Activated T-helper 1 cell treated with anti-CD3 and anti-CD28 coated beads, Interleukin-12 subunit alpha, Interleukin-12 subunit beta, Interleukin-2, Interleukin-4 antibody, amounts not matched to agents 30 ng/mL and 10 ng/mL and 1 ng/mL, durations not matched to agents 14 hours and 24 hours and 36 hours (primary cell): Measurements from ENCODE around the gene PLAC1. TPM values are rescaled to one million over a fixed set of nuclear protein-coding genes. Genes with fewer than 3 reads are reported as not detected.

ENCODE experiments used
- DNase-seq: peaks from one replicate; pipeline ENCODE4 v3.0.0; 2021; ENCODE audit warnings: low spot score
- H3K27ac Mint-ChIP-seq: one replicate; pipeline ENCODE4 v1.8.0; 2021; ENCODE audit warnings: mild to moderate bottlenecking, mixed read lengths
- H3K27me3 Mint-ChIP-seq: one replicate; pipeline ENCODE4 v1.8.0; 2022; ENCODE audit warnings: mild to moderate bottlenecking, moderate library complexity, mixed read lengths; ENCODE audit not compliant: insufficient read depth
- H3K36me3 Mint-ChIP-seq: one replicate; pipeline ENCODE4 v1.8.0; 2021; ENCODE audit warnings: low read depth, mixed read lengths
- H3K4me1 Mint-ChIP-seq: one replicate; pipeline ENCODE4 v1.8.0; 2021; ENCODE audit warnings: low read depth, mixed read lengths
- H3K4me3 Mint-ChIP-seq: one replicate; pipeline ENCODE4 v1.8.0; 2021; ENCODE audit warnings: mild to moderate bottlenecking, moderate library complexity, mixed read lengths
- H3K9me3 Mint-ChIP-seq: one replicate; pipeline ENCODE4 v1.8.0; 2021; ENCODE audit warnings: mixed read lengths
- intact Hi-C: fragments of 100-400 bp; cut with micrococcal nuclease; formaldehyde crosslinking; loops from one replicate; pipeline ENCODE4 v1.15.1; 2024
- total RNA-seq: library from RNA; stranded (reverse); gene quantifications from 2 replicates; pipeline ENCODE4 v1.2.3, GENCODE V29; 2022

The PLAC1 gene
- not detected in 2 replicates for total RNA-seq

GRCh38 chrX:134658002-134658759 lies at the start of gene PLAC1:
Gene PLAC1 (minus strand): TSS chrX:134658471. CDS start chrX:134566682, 91,789 bp downstream.
- no peak for DNase-seq
- Mint-ChIP-seq H3K27me3 (peaks cover 7% of the 10 kb centered on the region), H3K36me3 (no peaks in the 10 kb centered on the region), H3K27ac (no peak within 1 kb of the TSS), H3K9me3 (no peaks in the 10 kb centered on the region), H3K4me1 (no peaks in the 10 kb centered on the region), H3K4me3 (no peak within 1 kb of the TSS)
- intact Hi-C loops = no loop called here

- no peak for DNase-seq
- no peaks in the 10 kb centered on the region for H3K4me1 Mint-ChIP-seq
- no peaks in the 10 kb centered on the region for H3K36me3 Mint-ChIP-seq
- H3K27me3 Mint-ChIP-seq = peaks cover 2% of the 10 kb centered on the region
- H3K4me3 Mint-ChIP-seq = no peak overlapping the region
- no peaks in the 10 kb centered on the region for H3K9me3 Mint-ChIP-seq
- intact Hi-C loops = no loop called here
- H3K27ac Mint-ChIP-seq = no peak overlapping the region
Measured at GRCh38 chrX:134706138-134706537, 47.9 kb upstream of the PLAC1 start.

GRCh38 chrX:134695999-134696398 lies 37.7 kb upstream of the PLAC1 start:
- H3K27me3 Mint-ChIP-seq = peaks cover 2% of the 10 kb centered on the region
- H3K9me3 Mint-ChIP-seq = no peaks in the 10 kb centered on the region
- DNase-seq = no peak
- H3K27ac Mint-ChIP-seq = no peak overlapping the region
- H3K4me3 Mint-ChIP-seq = no peak overlapping the region
- intact Hi-C loops = no loop called here
- H3K4me1 Mint-ChIP-seq = no peaks in the 10 kb centered on the region
- no peaks in the 10 kb centered on the region for H3K36me3 Mint-ChIP-seq

DNA sequence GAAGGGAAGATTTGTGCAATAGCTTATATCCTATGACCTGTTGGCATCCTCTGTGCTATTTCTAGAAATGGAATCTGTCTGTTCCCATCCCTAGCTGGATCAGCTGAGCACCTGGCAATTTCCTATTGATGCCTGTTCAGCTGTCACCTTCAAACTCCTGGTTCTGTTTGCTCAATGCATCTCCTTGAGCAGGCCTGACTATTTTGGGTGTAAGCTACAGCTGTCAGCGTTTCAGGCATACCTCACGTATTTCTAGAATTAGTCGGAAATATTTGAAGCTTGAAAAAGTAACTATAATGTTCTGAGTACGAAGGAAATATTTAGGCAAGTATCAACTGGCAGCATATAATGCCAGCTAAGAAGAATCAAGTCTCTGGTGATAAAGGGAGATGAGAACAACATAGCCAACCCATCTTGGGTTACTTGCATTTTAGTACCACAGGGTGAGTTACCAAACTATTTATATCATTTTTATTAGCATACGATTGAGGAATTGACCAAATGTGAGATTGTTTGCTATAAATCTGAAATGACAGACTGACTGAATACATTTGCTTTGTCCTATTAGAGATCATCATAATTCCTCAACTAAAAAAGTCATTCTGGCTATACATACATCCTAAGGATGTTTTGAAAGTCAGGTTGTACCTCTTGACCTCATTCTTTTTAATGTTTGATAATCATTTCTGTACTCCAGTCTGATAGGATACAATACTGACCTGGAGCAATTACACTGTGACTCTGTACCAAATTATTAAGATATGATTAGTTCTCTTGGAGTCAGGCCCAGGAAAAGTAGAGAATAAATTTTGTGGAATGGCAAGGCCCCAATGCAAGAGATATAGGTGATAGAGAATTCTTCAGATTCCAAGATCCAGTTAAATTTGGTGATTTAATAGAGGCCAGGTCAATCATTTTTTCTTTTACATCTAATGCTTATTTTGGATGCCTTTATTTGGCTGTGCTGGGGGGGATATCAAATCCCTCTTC lies 36.4 kb upstream of the PLAC1 start:
- no peak overlapping the region for H3K27ac Mint-ChIP-seq
- no peak overlapping the region for H3K4me3 Mint-ChIP-seq
- H3K27me3 Mint-ChIP-seq = no peaks in the 10 kb centered on the region
- H3K4me1 Mint-ChIP-seq = no peaks in the 10 kb centered on the region
- no peaks in the 10 kb centered on the region for H3K36me3 Mint-ChIP-seq
- no peak for DNase-seq
- no peaks in the 10 kb centered on the region for H3K9me3 Mint-ChIP-seq
- intact Hi-C loops = no loop called here

DNA sequence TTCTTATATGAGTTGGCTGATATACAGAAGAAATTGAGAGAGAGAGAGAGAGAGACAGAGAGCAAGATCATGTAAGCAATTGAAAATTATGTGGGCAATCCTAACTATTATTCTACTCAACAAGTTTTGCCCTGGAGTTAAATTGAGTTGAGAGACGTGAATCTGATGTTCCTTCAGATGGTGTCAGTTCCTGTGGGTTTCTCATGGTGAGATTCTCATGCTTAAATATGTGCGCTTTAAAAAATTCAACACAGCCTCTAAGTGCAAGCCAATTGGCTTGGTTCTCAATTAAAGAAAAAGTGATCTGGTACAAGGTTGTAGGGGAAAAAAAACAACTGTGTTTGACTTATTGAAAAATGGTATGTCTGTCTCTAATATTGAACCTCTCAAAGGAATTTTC lies 35.4 kb upstream of the PLAC1 start:
- Mint-ChIP-seq H3K9me3 (no peaks in the 10 kb centered on the region), H3K4me3 (no peak overlapping the region), H3K27ac (no peak overlapping the region), H3K36me3 (no peaks in the 10 kb centered on the region), H3K4me1 (no peaks in the 10 kb centered on the region), H3K27me3 (no peaks in the 10 kb centered on the region)
- DNase-seq = no peak
- intact Hi-C loops = no loop called here

GRCh38 chrX:134692990-134693389 lies 34.7 kb upstream of the PLAC1 start:
- H3K9me3 Mint-ChIP-seq = no peaks in the 10 kb centered on the region
- H3K27ac Mint-ChIP-seq = no peak overlapping the region
- no peaks in the 10 kb centered on the region for H3K36me3 Mint-ChIP-seq
- no peaks in the 10 kb centered on the region for H3K4me1 Mint-ChIP-seq
- no peak overlapping the region for H3K4me3 Mint-ChIP-seq
- DNase-seq = no peak
- no peaks in the 10 kb centered on the region for H3K27me3 Mint-ChIP-seq
- intact Hi-C loops = no loop called here

GRCh38 chrX:134692233-134692632 lies 34.0 kb upstream of the PLAC1 start:
- Mint-ChIP-seq H3K27ac (no peak overlapping the region), H3K4me1 (no peaks in the 10 kb centered on the region), H3K4me3 (no peak overlapping the region), H3K9me3 (no peaks in the 10 kb centered on the region), H3K36me3 (no peaks in the 10 kb centered on the region), H3K27me3 (no peaks in the 10 kb centered on the region)
- DNase-seq = no peak
- intact Hi-C loops = no loop called here

GRCh38 chrX:134691453-134691852 lies 33.2 kb upstream of the PLAC1 start:
- no peaks in the 10 kb centered on the region for H3K27me3 Mint-ChIP-seq
- no peak overlapping the region for H3K27ac Mint-ChIP-seq

DNA sequence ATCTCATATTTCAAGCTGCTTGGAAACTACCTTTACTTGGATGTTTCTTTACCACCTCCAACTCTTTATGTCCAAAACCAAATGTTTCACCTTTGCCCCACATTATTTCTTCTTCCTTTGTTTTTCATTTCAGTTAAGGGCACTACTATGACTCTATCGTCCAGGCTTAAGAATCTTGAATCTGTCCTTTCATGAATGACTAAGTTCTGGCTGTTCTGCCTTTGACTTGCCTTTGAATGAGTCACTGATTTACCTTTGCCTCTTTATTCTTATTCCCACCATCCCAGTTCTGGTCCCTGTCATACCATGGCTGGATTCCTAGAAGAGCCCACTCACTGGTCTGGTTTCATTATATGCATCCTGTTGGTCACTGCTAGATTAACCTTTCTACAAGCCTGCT lies 30.6 kb upstream of the PLAC1 start:
- no peak for DNase-seq
- Mint-ChIP-seq H3K27ac (no peak overlapping the region), H3K36me3 (no peaks in the 10 kb centered on the region), H3K9me3 (no peaks in the 10 kb centered on the region), H3K27me3 (no peaks in the 10 kb centered on the region), H3K4me1 (no peaks in the 10 kb centered on the region), H3K4me3 (no peak overlapping the region)
- intact Hi-C loops = no loop called here

More at GRCh38 chrX:134691453-134691852, 33.2 kb upstream of the PLAC1 start:
- Mint-ChIP-seq H3K9me3 (no peaks in the 10 kb centered on the region), H3K4me3 (no peak overlapping the region), H3K36me3 (no peaks in the 10 kb centered on the region), H3K4me1 (no peaks in the 10 kb centered on the region)
- intact Hi-C loops = no loop called here
- DNase-seq = no peak

DNA sequence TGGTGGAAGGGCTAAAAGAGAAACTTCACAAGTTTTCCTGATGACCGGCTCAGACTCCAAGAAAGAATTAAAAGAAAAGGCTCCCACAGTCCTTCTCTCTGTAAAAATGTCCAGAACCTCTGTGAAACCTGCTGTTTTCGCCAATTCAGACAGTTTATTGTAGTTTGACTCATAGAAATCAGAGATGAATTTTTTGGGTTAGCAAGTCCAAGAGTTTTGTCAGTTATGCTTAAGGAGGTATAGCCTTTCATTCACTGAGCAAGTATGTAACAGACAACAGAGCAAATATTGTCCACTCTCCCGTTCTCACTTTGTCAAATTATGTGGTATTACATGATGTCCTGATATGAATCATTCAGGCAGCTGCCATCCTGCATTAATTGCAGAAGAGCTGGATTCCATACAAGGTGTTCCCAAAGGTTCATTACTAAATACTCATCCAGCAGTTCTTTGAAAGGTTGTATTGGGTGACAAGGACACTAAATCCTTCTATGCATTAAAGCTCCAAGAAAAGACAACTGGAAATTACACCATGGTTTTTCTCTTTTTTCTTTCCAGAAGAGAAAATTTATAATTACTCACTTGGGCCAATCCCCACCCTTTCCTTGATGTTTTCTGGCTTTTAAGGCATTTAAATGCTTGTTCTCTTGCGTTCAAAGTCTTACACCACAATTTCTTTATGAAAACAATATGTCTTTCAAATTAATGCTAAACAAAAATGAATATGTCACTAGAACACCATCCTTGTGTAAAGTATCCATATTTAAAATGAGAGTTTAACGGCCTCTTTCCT lies 30.0 kb upstream of the PLAC1 start:
- intact Hi-C loops = no loop called here
- no peak overlapping the region for H3K4me3 Mint-ChIP-seq
- H3K9me3 Mint-ChIP-seq = no peaks in the 10 kb centered on the region
- H3K27me3 Mint-ChIP-seq = no peaks in the 10 kb centered on the region
- no peak for DNase-seq
- H3K36me3 Mint-ChIP-seq = no peaks in the 10 kb centered on the region
- H3K27ac Mint-ChIP-seq = no peak overlapping the region
- no peaks in the 10 kb centered on the region for H3K4me1 Mint-ChIP-seq

DNA sequence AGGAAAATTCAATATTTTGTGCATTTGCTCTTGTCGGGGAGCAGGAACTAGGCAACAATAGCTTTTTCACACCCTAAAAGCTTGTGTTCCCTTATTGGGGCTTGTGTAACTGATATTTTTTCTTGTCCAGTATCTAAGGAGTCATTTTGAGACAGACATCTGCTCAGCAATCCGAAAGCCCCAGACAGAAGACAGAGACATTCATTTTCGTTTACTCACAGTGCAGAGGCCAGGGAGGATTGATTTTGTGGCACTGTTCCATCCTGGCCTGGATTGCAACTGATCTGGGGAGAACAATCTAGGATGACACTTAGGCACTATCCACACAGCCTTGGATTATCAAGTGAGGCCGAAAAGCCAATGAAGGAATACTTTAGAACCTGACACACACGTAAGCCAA lies 27.4 kb upstream of the PLAC1 start:
- no peaks in the 10 kb centered on the region for H3K4me1 Mint-ChIP-seq
- H3K4me3 Mint-ChIP-seq = no peak overlapping the region
- no peak overlapping the region for H3K27ac Mint-ChIP-seq
- no peaks in the 10 kb centered on the region for H3K36me3 Mint-ChIP-seq
- H3K27me3 Mint-ChIP-seq = peaks cover 2% of the 10 kb centered on the region
- intact Hi-C loops = no loop called here
- H3K9me3 Mint-ChIP-seq = no peaks in the 10 kb centered on the region
- no peak for DNase-seq

- Mint-ChIP-seq H3K27me3 (peaks cover 2% of the 10 kb centered on the region), H3K9me3 (no peaks in the 10 kb centered on the region), H3K4me1 (no peaks in the 10 kb centered on the region), H3K36me3 (no peaks in the 10 kb centered on the region), H3K4me3 (no peak overlapping the region), H3K27ac (no peak overlapping the region)
- DNase-seq = no peak
- intact Hi-C loops = no loop called here
Measured at GRCh38 chrX:134684956-134685355, 26.7 kb upstream of the PLAC1 start.
